LNCaP clone FGC (cell line): Measurements from ENCODE around the gene SERPINC1.
"Not testable (repeated sequence)": the region's sequence is repeated elsewhere in the genome, so short reads cannot be mapped to it uniquely, and the experiment has no call there.

Source experiments
- DNase-seq: peaks from one replicate; pipeline ENCODE4 v3.0.0-alpha.2; 2011; ENCODE audit warnings: low read depth
- H3K4me3 ChIP-seq: 2 replicates; pipeline ENCODE4 v1.5.1; 2011; ENCODE audit warnings: mild to moderate bottlenecking, low read depth, low read length, control low read depth
- TF ChIP-seq, protein P1 (sequence below): IDR thresholded peaks from 2 replicates; pipeline ENCODE4 v1.5.1; 2012; ENCODE audit warnings: mild to moderate bottlenecking; ENCODE audit not compliant: control insufficient read depth, insufficient read depth; ENCODE audit errors: extremely low read depth

The SERPINC1 gene

DNA sequence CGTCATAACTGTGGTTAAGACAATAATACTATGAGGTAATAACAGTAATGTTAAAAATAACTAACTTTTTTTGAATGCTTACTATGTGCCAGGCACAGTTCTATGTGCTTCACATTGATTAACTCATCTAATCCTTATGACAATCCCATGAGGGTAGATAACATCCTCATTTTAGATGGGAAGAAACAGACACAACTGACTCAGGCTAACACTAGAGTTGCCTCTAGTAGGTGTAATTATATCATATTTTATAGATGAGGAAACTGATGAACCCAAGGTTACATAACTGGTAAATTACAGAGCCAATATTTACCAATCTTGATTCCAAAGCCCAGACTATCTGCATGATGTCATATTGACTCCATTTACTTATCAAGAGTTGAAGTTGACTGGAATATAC is 23.5 kb downstream of the SERPINC1 start:
- TF ChIP-seq, protein P1, sequence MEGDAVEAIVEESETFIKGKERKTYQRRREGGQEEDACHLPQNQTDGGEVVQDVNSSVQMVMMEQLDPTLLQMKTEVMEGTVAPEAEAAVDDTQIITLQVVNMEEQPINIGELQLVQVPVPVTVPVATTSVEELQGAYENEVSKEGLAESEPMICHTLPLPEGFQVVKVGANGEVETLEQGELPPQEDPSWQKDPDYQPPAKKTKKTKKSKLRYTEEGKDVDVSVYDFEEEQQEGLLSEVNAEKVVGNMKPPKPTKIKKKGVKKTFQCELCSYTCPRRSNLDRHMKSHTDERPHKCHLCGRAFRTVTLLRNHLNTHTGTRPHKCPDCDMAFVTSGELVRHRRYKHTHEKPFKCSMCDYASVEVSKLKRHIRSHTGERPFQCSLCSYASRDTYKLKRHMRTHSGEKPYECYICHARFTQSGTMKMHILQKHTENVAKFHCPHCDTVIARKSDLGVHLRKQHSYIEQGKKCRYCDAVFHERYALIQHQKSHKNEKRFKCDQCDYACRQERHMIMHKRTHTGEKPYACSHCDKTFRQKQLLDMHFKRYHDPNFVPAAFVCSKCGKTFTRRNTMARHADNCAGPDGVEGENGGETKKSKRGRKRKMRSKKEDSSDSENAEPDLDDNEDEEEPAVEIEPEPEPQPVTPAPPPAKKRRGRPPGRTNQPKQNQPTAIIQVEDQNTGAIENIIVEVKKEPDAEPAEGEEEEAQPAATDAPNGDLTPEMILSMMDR, result no peak
- DNase-seq, result no peak
- no peak overlapping the region for H3K4me3 ChIP-seq

DNA sequence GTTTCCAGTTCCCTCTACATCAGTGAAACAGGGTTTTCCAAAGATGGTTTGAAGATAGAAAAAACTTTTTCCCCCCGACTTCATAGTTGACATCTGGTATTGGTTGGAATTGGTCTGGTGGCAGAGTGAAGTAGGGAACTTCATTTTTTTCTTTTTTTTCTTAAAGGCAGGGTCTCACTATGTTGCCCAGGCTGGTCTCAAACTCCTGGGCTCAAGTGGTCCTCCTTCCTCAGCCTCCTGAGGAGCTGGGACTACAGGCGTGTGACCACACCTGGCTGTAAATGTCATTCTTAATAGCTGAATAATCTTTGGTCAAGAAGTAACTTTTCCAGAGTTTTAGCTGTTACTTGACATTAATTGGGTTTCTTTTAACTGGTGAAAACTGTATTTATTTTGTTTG is 27.2 kb downstream of the SERPINC1 start:
- no peak overlapping the region for H3K4me3 ChIP-seq
- TF ChIP-seq, protein P1, result no peak
- DNase-seq, result no peak

DNA sequence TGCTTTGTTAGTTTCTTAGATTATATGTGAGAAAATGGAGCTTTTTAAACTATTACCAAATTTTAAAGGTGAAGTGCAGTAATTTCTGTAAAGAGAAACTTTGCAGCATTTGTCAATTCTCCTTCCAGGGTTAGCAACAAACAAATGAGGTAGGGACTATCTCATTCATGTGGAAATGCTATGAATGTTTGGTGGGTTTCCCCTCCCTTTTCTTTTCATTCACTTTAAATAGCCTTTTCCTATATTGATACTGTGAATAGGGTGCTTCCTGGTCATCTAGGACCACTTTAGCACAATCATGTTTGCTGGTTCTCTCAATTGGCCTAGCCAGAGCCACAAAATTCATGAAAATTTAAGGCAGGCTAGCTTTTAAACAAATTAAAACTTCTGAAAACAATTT is 28.4 kb downstream of the SERPINC1 start:
- H3K4me3 ChIP-seq, result no peak overlapping the region
- TF ChIP-seq, protein P1, result no peak
- no peak for DNase-seq

DNA sequence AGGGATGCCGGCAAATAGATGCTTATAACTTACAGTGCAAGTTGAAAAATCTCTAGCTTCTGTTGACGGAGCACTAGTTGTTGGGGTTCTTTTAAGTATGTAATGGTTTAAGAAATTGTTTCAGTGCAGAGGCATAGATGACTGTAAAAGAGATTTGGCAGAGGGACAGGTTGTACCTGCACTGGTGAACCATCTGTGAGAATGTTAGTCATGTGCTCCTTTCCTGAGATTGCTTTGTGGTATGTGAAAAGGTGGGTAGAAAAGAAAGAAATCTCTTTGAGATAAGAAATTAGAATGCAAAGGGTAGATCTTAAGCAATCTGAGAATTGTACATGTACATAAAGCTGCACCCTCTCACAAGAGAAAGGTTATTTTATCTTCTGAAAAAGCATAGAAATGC is 29.5 kb downstream of the SERPINC1 start:
- TF ChIP-seq, protein P1, result no peak
- DNase-seq, result no peak
- H3K4me3 ChIP-seq, result no peak overlapping the region

DNA sequence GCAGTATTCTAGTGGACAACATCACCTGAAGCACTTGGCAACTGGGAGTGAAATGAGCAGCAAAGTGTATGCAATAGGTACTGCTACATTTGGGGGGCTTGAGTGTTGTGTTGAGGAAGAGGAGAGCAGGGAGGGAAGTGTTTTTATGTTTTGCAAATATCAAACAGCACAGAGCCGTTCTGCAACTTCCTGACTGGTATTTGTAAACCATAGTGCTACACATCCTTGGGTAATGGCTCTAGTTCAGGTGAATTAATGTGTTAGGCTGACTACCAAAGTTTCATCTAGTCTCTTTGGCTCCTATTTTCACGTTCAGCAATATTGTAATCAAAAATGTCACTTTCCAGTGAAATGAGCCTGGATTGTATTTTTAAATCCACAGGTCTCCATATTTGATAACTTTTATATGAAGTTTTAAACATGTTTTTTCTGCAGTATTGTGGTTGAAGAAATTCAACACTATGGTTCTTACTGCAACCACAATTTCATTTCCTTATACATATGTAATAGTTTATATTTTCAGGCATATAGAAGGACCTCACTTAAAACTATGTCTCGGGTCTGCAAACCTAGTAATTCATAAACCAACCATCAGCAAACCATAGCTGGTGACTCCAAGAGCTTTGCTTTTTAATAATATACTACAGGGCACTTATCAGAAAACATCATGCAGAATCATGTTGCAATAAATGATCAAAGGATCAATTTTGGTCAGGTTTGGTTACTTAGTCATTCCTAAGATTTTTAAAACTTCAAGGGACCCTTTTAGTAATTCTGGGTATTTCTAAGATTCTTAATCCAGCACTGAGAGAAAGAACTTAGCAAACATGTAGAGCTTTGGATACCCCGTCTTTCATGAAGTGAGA is 30.1 kb downstream of the SERPINC1 start:
- TF ChIP-seq, protein P1, result no peak
- no peak for DNase-seq
- H3K4me3 ChIP-seq, result no peak overlapping the region

DNA sequence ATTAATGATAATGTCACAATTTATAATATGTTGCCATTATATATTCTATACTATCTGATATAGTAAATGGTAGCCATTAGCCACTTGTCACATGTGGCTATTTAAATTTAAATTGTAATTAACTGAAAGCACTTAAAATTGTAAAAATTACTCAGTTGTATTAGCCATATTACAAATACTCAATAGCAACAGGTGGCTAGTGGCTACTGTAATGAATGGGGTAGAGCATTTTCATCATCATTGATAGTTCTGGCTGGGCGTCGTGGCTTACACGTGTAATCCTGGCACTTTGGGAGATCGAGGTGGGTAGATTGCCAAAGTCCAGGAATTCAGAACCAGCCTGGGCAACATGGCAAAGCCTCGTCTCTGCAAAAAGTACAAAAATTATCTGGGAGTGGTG is 32.4 kb downstream of the SERPINC1 start:
- no peak overlapping the region for H3K4me3 ChIP-seq
- no peak for DNase-seq
- TF ChIP-seq, protein P1, result no peak

DNA sequence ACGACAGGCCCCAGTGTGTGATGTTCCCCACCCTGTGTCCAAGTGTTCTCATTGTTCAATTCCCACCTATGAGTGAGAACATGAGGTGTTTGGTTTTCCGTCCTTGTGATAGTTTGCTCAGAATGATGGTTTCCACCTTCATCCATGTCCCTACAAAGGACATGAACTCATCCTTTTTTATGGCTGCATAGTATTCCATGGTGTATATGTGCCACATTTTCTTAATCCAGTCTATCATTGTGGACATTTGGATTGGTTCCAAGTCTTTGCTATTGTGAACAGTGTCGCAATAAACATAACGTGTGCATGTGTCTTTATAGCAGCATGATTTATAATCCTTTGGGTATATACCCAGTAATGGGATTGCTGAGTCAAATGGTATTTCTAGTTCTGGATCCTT is 36.0 kb downstream of the SERPINC1 start:
- DNase-seq, H3K4me3 ChIP-seq: not testable (repeated sequence)
